Measurements from ENCODE around the gene POU5F1. TPM values are rescaled to one million over a fixed set of nuclear protein-coding genes. Genes with fewer than 3 reads are reported as not detected.
A peak's percentile ranks its signal among the peaks of the same experiment; 100 is the strongest.

Gene POU5F1
- total and polyA plus RNA-seq, 9 of the 15 experiments (the other 6 are each of a cell fraction or from before 2014, with no cell fraction given), result 0.06 to 2.0 (median 0.10) TPM; not detected in 6

DNA sequence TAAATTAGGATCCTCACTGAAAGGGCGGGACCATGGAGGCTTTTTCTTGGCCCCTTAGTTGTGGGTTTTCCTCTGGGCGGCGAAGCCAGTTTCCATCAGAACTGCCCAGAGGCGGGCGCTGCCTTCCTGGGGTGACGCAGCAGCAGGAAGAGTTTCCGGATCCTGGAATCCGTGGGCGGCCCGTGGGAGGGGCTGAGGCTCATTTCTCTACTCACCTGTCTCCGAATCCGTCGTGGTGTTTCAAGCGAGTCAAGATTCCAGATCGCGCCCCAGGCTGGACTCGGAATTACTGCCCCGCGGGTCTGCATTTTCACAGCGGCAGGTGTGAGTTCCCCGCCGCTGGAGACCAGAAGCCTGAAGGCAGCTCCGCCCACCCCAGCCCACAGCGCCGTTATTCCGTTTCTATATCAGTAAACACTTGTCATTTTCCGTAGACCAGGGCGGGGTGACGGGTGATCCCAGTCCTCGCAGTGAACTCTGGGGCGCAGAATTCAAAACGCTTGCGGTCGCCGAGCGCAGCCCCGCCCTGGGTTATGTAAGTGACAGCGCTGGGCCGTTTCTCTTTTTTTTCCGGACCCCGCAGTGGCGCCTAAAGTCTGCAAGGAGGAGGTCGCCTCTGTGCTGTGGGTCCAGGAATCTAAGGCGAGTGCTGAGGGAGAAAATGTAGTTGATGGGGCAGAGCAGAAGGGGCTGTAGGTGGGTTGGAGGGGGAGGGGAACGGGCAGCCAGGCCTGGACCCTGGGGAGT, 27.2 kb upstream of the POU5F1 start (continued):
- TF ChIP-seq, protein P1, sequence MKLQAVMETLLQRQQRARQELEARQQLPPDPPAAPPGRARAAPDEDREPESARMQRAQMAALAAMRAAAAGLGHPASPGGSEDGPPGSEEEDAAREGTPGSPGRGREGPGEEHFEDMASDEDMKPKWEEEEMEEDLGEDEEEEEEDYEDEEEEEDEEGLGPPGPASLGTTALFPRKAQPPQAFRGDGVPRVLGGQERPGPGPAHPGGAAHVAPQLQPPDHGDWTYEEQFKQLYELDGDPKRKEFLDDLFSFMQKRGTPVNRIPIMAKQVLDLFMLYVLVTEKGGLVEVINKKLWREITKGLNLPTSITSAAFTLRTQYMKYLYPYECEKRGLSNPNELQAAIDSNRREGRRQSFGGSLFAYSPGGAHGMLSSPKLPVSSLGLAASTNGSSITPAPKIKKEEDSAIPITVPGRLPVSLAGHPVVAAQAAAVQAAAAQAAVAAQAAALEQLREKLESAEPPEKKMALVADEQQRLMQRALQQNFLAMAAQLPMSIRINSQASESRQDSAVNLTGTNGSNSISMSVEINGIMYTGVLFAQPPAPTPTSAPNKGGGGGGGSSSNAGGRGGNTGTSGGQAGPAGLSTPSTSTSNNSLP (IDR thresholded peaks at IDR 0.05; ENCODE audit: borderline replicate concordance, low read depth, low read length), result 0 out of 2 replicates have a peak, but pooled peaks have one; percentile 56
- TF ChIP-seq TEAD1 (CRISPR knock-in tag; IDR thresholded peaks at IDR 0.05) (peak in 1 of 2 experiments; percentile 13; a peak in 1 of 4 replicates), BRCA1 (IDR thresholded peaks at IDR 0.05) (no peak), BRCA1 (CRISPR knock-in tag; IDR thresholded peaks at IDR 0.05) (no peak), SMAD1 (IDR thresholded peaks at IDR 0.05; ENCODE audit: low read depth, low read length, partially characterized antibody) (peak; percentile 87), ZNF232 (CRISPR knock-in tag; IDR thresholded peaks at IDR 0.05) (no peak), MAZ (CRISPR knock-in tag; conservative IDR thresholded peaks at IDR 0.05 in 1 of 2, IDR thresholded peaks at IDR 0.05 in 1 of 2) (peak; percentile 84 to 94), U2AF2 (optimal IDR thresholded peaks at IDR 0.05; ENCODE audit: low read depth, low read length) (no peak), SIN3B (IDR thresholded peaks at IDR 0.05; ENCODE audit: low read depth) (peak; percentile 14), POLR2H (tag; IDR thresholded peaks at IDR 0.05; ENCODE audit: low read depth) (peak; percentile 91), ZBTB1 (CRISPR knock-in tag; IDR thresholded peaks at IDR 0.05; ENCODE audit: borderline replicate concordance, low read depth) (no peak), RFX5 (IDR thresholded peaks at IDR 0.05; ENCODE audit: low read depth, low read length) (peak; percentile 39; the same call in 1 of the 2 replicates), BHLHE40 (IDR thresholded peaks at IDR 0.05; ENCODE audit: low read length) (no peak), ZNF121 (CRISPR knock-in tag; conservative IDR thresholded peaks at IDR 0.05) (no peak), RFX7 (CRISPR knock-in tag; IDR thresholded peaks at IDR 0.05) (no peak), SMC3 (conservative IDR thresholded peaks at IDR 0.05; ENCODE audit: insufficient read depth, low read depth, low read length) (no peak), SMARCA5 (IDR thresholded peaks at IDR 0.05) (no peak), ZNF140 (CRISPR knock-in tag; IDR thresholded peaks at IDR 0.05) (no peak), SREBF2 (CRISPR knock-in tag; IDR thresholded peaks at IDR 0.05) (no peak), TAF1 (IDR thresholded peaks at IDR 0.05; ENCODE audit: control insufficient read depth, extremely low read depth, insufficient read depth, low read length, severe bottlenecking) (peak; percentile 74)
- TF ChIP-seq, protein P2, sequence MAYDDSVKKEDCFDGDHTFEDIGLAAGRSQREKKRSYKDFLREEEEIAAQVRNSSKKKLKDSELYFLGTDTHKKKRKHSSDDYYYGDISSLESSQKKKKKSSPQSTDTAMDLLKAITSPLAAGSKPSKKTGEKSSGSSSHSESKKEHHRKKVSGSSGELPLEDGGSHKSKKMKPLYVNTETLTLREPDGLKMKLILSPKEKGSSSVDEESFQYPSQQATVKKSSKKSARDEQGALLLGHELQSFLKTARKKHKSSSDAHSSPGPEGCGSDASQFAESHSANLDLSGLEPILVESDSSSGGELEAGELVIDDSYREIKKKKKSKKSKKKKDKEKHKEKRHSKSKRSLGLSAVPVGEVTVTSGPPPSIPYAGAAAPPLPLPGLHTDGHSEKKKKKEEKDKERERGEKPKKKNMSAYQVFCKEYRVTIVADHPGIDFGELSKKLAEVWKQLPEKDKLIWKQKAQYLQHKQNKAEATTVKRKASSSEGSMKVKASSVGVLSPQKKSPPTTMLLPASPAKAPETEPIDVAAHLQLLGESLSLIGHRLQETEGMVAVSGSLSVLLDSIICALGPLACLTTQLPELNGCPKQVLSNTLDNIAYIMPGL (CRISPR knock-in tag; IDR thresholded peaks at IDR 0.05), result no peak
- TF ChIP-seq, protein P3, sequence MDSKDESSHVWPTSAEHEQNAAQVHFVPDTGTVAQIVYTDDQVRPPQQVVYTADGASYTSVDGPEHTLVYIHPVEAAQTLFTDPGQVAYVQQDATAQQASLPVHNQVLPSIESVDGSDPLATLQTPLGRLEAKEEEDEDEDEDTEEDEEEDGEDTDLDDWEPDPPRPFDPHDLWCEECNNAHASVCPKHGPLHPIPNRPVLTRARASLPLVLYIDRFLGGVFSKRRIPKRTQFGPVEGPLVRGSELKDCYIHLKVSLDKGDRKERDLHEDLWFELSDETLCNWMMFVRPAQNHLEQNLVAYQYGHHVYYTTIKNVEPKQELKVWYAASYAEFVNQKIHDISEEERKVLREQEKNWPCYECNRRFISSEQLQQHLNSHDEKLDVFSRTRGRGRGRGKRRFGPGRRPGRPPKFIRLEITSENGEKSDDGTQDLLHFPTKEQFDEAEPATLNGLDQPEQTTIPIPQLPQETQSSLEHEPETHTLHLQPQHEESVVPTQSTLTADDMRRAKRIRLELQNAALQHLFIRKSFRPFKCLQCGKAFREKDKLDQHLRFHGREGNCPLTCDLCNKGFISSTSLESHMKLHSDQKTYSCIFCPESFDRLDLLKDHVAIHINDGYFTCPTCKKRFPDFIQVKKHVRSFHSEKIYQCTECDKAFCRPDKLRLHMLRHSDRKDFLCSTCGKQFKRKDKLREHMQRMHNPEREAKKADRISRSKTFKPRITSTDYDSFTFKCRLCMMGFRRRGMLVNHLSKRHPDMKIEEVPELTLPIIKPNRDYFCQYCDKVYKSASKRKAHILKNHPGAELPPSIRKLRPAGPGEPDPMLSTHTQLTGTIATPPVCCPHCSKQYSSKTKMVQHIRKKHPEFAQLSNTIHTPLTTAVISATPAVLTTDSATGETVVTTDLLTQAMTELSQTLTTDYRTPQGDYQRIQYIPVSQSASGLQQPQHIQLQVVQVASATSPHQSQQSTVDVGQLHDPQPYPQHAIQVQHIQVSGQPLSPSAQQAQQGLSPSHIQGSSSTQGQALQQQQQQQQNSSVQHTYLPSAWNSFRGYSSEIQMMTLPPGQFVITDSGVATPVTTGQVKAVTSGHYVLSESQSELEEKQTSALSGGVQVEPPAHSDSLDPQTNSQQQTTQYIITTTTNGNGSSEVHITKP (IDR thresholded peaks at IDR 0.05; ENCODE audit: partially characterized antibody), result peak; percentile 59
